ENCODE measurements around the gene CCDC182.
A peak's percentile ranks its signal among the peaks of the same experiment; 100 is the strongest.

Gene CCDC182

GRCh38 chr17:57735707-57736106, 9.4 kb downstream of the CCDC182 start:
- in situ Hi-C loops (cut with HindIII; ENCODE audit: low sequenced_read_pairs) = no loop called here
- TF ChIP-seq, protein P1, sequence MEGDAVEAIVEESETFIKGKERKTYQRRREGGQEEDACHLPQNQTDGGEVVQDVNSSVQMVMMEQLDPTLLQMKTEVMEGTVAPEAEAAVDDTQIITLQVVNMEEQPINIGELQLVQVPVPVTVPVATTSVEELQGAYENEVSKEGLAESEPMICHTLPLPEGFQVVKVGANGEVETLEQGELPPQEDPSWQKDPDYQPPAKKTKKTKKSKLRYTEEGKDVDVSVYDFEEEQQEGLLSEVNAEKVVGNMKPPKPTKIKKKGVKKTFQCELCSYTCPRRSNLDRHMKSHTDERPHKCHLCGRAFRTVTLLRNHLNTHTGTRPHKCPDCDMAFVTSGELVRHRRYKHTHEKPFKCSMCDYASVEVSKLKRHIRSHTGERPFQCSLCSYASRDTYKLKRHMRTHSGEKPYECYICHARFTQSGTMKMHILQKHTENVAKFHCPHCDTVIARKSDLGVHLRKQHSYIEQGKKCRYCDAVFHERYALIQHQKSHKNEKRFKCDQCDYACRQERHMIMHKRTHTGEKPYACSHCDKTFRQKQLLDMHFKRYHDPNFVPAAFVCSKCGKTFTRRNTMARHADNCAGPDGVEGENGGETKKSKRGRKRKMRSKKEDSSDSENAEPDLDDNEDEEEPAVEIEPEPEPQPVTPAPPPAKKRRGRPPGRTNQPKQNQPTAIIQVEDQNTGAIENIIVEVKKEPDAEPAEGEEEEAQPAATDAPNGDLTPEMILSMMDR (IDR thresholded peaks at IDR 0.05; ENCODE audit: low read depth, low read length) = peak; percentile 34
- H3K4me3 ChIP-seq (ENCODE audit: low read depth, low read length) = no peak overlapping the region
- DNase-seq (ENCODE audit: low read depth, low spot score) = no peak

DNA sequence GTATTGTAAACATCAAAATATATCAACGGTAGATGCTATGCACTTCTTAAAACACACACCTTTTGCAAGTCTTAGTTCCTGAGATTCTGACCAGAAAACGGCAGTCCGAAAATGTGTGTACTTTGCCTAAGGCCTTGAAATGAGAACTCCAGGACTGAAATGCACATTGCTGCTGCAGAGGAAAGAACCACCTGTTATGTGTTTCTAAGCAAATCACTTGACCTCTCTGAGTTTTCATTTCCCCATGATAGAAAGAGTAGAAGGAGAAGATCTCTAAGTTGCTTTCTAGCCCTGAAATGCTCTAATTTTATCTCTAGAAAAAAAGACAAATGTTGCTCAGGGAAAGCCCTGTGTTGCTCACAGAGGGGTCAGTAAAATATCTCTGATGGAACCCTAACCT, 9.9 kb downstream of the CCDC182 start:
- TF ChIP-seq, protein P1 (IDR thresholded peaks at IDR 0.05; ENCODE audit: low read depth, low read length) = no peak
- DNase-seq (ENCODE audit: low read depth, low spot score) = no peak
- H3K4me3 ChIP-seq (ENCODE audit: low read depth, low read length) = no peak overlapping the region
- in situ Hi-C loops (cut with HindIII; ENCODE audit: low sequenced_read_pairs) = no loop called here

DNA sequence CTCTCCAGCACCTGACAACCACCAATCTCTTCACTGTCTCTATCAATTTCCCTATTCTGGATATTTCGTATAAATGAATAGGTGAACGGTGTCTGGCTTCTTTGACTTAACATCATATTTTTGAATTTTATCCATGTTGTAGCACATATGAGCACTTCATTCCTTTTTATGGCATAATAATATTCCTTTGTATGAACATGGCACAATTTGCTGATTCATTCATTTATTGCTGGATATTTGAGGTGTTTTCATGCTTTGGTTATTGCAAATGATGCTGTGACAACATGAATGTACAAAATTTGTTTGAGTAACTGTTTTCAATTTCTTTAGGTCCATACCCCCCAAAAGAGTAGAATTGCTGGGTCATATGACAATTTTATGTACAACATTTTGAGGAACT, 12.0 kb downstream of the CCDC182 start:
- TF ChIP-seq, protein P1 (IDR thresholded peaks at IDR 0.05; ENCODE audit: low read depth, low read length) = no peak
- in situ Hi-C loops (cut with HindIII; ENCODE audit: low sequenced_read_pairs) = no loop called here
- no peak for DNase-seq (ENCODE audit: low read depth, low spot score)
- no peak overlapping the region for H3K4me3 ChIP-seq (ENCODE audit: low read depth, low read length)

DNA sequence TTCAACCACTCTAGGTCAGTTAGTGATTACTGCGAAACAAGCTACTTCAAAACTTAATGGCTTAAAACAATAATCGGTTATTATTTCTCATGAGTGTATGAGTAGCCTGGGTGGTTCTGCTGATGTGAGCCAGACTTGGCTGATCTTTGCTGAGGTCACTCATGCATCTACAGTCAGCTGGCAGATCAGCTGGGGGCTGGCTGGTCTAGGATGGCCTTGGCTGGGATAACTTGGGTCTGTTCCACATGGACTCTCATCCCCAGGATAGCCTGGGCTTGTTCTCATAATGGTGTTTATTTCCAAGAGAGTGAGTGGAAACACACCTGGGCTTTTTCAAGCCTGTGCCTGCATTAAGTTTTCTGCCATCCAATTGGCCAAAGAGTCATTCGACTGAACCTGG, 13.0 kb downstream of the CCDC182 start:
- DNase-seq (ENCODE audit: low read depth, low spot score) = no peak
- TF ChIP-seq, protein P1 (IDR thresholded peaks at IDR 0.05; ENCODE audit: low read depth, low read length) = no peak
- in situ Hi-C loops (cut with HindIII; ENCODE audit: low sequenced_read_pairs) = no loop called here
- H3K4me3 ChIP-seq (ENCODE audit: low read depth, low read length) = no peak overlapping the region

- TF ChIP-seq, protein P1 (IDR thresholded peaks at IDR 0.05; ENCODE audit: low read depth, low read length) = no peak
- in situ Hi-C loops (cut with HindIII; ENCODE audit: low sequenced_read_pairs) = no loop called here
- DNase-seq (ENCODE audit: low read depth, low spot score) = no peak
- H3K4me3 ChIP-seq (ENCODE audit: low read depth, low read length) = no peak overlapping the region
Measured at GRCh38 chr17:57730026-57730701, 14.9 kb downstream of the CCDC182 start.

- no peak overlapping the region for H3K4me3 ChIP-seq (ENCODE audit: low read depth, low read length)
- no peak for DNase-seq (ENCODE audit: low read depth, low spot score)
- in situ Hi-C loops (cut with HindIII; ENCODE audit: low sequenced_read_pairs) = no loop called here
- TF ChIP-seq, protein P1 (IDR thresholded peaks at IDR 0.05; ENCODE audit: low read depth, low read length) = no peak
Measured at GRCh38 chr17:57727630-57728175, 17.4 kb downstream of the CCDC182 start.
